GM18511 (cell line): ENCODE measurements around the gene SLC39A8.
"Not testable (repeated sequence)": the region's sequence is repeated elsewhere in the genome, so short reads cannot be mapped to it uniquely, and the experiment has no call there.

Experiments used
- ATAC-seq: cut with Tn5 transposase; IDR thresholded peaks from one replicate; pipeline ENCODE4 v1.9.1; 2021; ENCODE audit warnings: mild to moderate bottlenecking, moderate library complexity; ENCODE audit not compliant: unreplicated experiment

Gene SLC39A8

GRCh38 chr4:102305666-102306065, 39.6 kb downstream of the SLC39A8 start:
- ATAC-seq = no peak

GRCh38 chr4:102302762-102303161, 42.5 kb downstream of the SLC39A8 start:
- ATAC-seq = no peak

GRCh38 chr4:102301167-102301566, 44.1 kb downstream of the SLC39A8 start:
- no peak for ATAC-seq

- peak; percentile 87 for ATAC-seq
Observed at GRCh38 chr4:102299354-102300107, 45.8 kb downstream of the SLC39A8 start.

- ATAC-seq = no peak
Observed at GRCh38 chr4:102298716-102299115, 46.6 kb downstream of the SLC39A8 start.

- no peak for ATAC-seq
Observed at GRCh38 chr4:102295153-102295862, 50.0 kb downstream of the SLC39A8 start.

- ATAC-seq = no peak
Observed at GRCh38 chr4:102288497-102288896, 56.8 kb downstream of the SLC39A8 start.

GRCh38 chr4:102285831-102286230, 59.5 kb downstream of the SLC39A8 start:
- no peak for ATAC-seq

GRCh38 chr4:102281171-102281839, 64.0 kb downstream of the SLC39A8 start:
- no peak for ATAC-seq

GRCh38 chr4:102273317-102273716, 72.0 kb downstream of the SLC39A8 start:
- not testable (repeated sequence) for ATAC-seq

- no peak for ATAC-seq
Observed at GRCh38 chr4:102272318-102272717, 73.0 kb downstream of the SLC39A8 start.

- ATAC-seq = no peak
Observed at GRCh38 chr4:102268355-102268754, 76.9 kb downstream of the SLC39A8 start.

- ATAC-seq = peak; percentile 95
Observed at GRCh38 chr4:102263024-102263787, 82.1 kb downstream of the SLC39A8 start.

- no peak for ATAC-seq
Observed at GRCh38 chr4:102259702-102260101, 85.6 kb downstream of the SLC39A8 start.

GRCh38 chr4:102259081-102259480, 86.2 kb downstream of the SLC39A8 start:
- no peak for ATAC-seq

GRCh38 chr4:102256321-102256720, 89.0 kb downstream of the SLC39A8 start:
- ATAC-seq = no peak

- ATAC-seq = no peak
Observed at GRCh38 chr4:102253860-102254259, 91.4 kb downstream of the SLC39A8 start.

- ATAC-seq = no peak
Observed at GRCh38 chr4:102252171-102252570, 93.1 kb downstream of the SLC39A8 start.

GRCh38 chr4:102250341-102250740, 94.9 kb downstream of the SLC39A8 start:
- no peak for ATAC-seq

- ATAC-seq = no peak
Observed at GRCh38 chr4:102247041-102247440, 98.2 kb downstream of the SLC39A8 start.

GRCh38 chr4:102246416-102246815, 98.9 kb downstream of the SLC39A8 start:
- no peak for ATAC-seq
